Neutrophil (primary cell): ENCODE data around the gene SNX11.

Experiments
- H3K27ac ChIP-seq: fragments of 200-600 bp; sonication (generic); 2 replicates; pipeline ENCODE4 v1.5.1; 2016; ENCODE audit warnings: mild to moderate bottlenecking, moderate library complexity
- H3K27me3 ChIP-seq: fragments of 200-600 bp; sonication (generic); 2 replicates; pipeline ENCODE4 v1.6.0; 2016; ENCODE audit warnings: mild to moderate bottlenecking
- H3K36me3 ChIP-seq: fragments of 200-600 bp; sonication (generic); 2 replicates; pipeline ENCODE4 v1.5.1; 2017
- H3K4me1 ChIP-seq, 2 experiments: fragments of 200-600 bp in 1 of 2; sonication (generic) in 1 of 2; 1 replicate in 1 of 2; 2 replicates in 1 of 2; pipeline versions ENCODE4 v1.5.1 to v1.6.1; 2013 to 2016; ENCODE audit warnings: low read depth in 1 of 2, low read length in 1 of 2, mild to moderate bottlenecking in 1 of 2, moderate library complexity in 1 of 2; ENCODE audit not compliant: control insufficient read depth in 1 of 2, insufficient read depth in 1 of 2
- H3K4me3 ChIP-seq, 2 experiments: fragments of 200-600 bp in 1 of 2; sonication (generic) in 1 of 2; 1 replicate in 1 of 2; 2 replicates in 1 of 2; pipeline ENCODE4 v1.5.1; 2013 to 2016; ENCODE audit warnings: low read depth in 1 of 2, low read length in 1 of 2, mild to moderate bottlenecking in 1 of 2, moderate library complexity in 1 of 2
- H3K9me3 ChIP-seq: fragments of 200-600 bp; sonication (generic); 2 replicates; pipeline ENCODE4 v1.5.1; 2016
- CTCF ChIP-seq: fragments of 200-600 bp; sonication (generic); IDR thresholded peaks from 2 replicates; pipeline ENCODE4 v1.5.1; 2016; ENCODE audit warnings: antibody characterized with exemption

Gene SNX11

GRCh38 chr17:48161127-48161905 lies 53.8 kb downstream of the SNX11 start:
- Histone ChIP-seq H3K9me3 (no peaks in the 10 kb centered on the region), H3K4me3 (no peak overlapping the region), H3K27ac (no peak overlapping the region), H3K4me1 (no peaks in the 10 kb centered on the region), H3K36me3 (no peaks in the 10 kb centered on the region), H3K27me3 (peaks cover 31% of the 10 kb centered on the region)
- TF ChIP-seq CTCF = no peak

GRCh38 chr17:48162306-48162934 lies 54.9 kb downstream of the SNX11 start:
- Histone ChIP-seq H3K4me1 (no peaks in the 10 kb centered on the region), H3K36me3 (no peaks in the 10 kb centered on the region), H3K27me3 (peaks cover 23% of the 10 kb centered on the region), H3K9me3 (no peaks in the 10 kb centered on the region), H3K27ac (no peak overlapping the region), H3K4me3 (no peak overlapping the region)
- TF ChIP-seq CTCF = no peak

- H3K9me3 ChIP-seq = no peaks in the 10 kb centered on the region
- no peak for TF ChIP-seq CTCF
- H3K27me3 ChIP-seq = peaks cover 23% of the 10 kb centered on the region
- no peak overlapping the region for H3K27ac ChIP-seq
- H3K4me1 ChIP-seq = no peaks in the 10 kb centered on the region
- no peak overlapping the region for H3K4me3 ChIP-seq
- no peaks in the 10 kb centered on the region for H3K36me3 ChIP-seq
Measured at GRCh38 chr17:48162946-48163506, 55.5 kb downstream of the SNX11 start.

- no peak for TF ChIP-seq CTCF
- H3K27me3 ChIP-seq = peaks cover 31% of the 10 kb centered on the region
Measured at GRCh38 chr17:48163809-48164208, 56.2 kb downstream of the SNX11 start.

GRCh38 chr17:48169926-48170325 lies 62.4 kb downstream of the SNX11 start:
- Histone ChIP-seq H3K4me3 (no peak overlapping the region), H3K36me3 (no peaks in the 10 kb centered on the region), H3K27me3 (peaks cover 22% of the 10 kb centered on the region), H3K9me3 (no peaks in the 10 kb centered on the region), H3K4me1 (no peaks in the 10 kb centered on the region), H3K27ac (no peak overlapping the region)
- no peak for TF ChIP-seq CTCF

More at GRCh38 chr17:48163809-48164208, 56.2 kb downstream of the SNX11 start:
- no peaks in the 10 kb centered on the region for H3K4me1 ChIP-seq
- H3K27ac ChIP-seq = no peak overlapping the region
- no peak overlapping the region for H3K4me3 ChIP-seq
- H3K9me3 ChIP-seq = no peaks in the 10 kb centered on the region
- no peaks in the 10 kb centered on the region for H3K36me3 ChIP-seq
